DMS153 treated with DMSO at 0.1 percent for 48 hours (cell line): Measurements from ENCODE around the gene PLAAT4.

Experiments used
- DNase-seq: peaks from one replicate; lab custom pipeline; 2025; ENCODE audit not compliant: unreplicated experiment; lab: John Stamatoyannopoulos, UW

PLAAT4 gene, protein sequence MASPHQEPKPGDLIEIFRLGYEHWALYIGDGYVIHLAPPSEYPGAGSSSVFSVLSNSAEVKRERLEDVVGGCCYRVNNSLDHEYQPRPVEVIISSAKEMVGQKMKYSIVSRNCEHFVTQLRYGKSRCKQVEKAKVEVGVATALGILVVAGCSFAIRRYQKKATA

DNA sequence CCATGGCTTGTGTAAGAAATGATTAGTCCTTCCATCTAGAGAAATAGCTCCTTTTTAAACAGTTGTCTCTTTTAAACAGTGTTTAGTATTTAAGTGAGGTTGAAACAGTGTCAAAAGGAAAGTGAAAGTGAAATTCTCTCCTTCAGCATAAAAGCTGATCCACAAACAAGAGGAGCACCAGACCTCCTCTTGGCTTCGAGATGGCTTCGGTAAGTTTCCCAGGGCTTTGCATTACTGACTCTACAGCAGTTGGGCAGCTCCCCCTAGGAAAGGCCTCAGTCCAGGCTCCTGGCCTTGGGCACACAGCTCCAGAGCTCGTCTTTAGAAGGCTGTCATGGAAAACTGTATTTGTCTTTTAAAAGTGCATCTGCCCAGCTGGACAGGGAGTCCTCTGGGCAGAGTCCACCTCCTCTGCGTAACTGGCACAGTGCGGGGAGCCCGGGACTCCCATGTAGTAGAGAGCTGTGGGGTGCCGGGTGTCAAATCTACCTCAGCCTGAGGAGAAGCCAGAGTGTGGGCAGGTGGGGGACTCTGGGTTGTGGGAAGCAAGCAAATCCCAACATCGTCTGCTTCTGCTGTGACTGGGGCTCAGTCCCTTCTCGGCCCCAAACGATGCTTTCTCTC lies at the start of gene PLAAT4:
Gene PLAAT4 (plus strand): TSS at position 140 of the 624 bp plus-strand sequence. CDS start 61 bp downstream, at position 201.
- DNase-seq: peak; percentile 1

DNA sequence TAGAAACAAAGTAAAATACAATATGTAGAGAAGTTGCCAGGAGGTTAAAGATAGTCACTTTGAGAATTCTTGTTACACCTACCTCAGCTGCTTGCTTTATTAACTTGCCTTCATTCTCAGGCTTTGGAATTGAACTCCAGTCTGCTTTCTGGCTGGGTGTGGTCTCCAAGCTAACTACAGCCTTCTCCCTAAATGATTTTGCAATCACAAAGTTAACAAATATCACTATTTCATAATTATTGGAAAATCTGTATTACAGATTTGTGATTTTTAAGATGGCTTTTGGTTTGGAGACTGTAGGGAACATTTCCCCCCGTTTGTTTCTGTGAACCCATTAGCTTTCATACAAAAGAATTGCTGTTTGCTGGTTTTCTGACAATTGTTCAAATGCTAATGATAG lies 47.8 kb upstream of the PLAAT4 start:
- no peak for DNase-seq

DNA sequence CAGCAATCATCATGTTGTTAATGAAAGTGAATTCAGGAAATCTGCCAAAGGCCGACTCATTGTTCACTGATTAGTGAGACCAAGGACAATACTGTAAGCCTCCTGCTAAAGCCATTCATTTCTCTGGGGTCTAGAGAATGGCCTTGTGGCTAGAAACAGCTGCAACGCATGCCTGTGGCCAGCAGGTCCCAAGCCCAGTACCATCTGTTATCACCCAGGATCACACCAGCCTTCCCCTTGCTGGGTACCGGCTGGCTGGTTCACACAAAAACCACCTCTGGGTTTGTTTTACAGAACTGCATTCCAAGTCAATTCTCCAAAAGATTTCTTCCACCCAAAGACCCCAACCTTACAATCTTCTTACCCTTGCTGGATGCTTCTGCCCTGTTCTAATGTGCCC lies 46.7 kb upstream of the PLAAT4 start:
- DNase-seq: no peak

DNA sequence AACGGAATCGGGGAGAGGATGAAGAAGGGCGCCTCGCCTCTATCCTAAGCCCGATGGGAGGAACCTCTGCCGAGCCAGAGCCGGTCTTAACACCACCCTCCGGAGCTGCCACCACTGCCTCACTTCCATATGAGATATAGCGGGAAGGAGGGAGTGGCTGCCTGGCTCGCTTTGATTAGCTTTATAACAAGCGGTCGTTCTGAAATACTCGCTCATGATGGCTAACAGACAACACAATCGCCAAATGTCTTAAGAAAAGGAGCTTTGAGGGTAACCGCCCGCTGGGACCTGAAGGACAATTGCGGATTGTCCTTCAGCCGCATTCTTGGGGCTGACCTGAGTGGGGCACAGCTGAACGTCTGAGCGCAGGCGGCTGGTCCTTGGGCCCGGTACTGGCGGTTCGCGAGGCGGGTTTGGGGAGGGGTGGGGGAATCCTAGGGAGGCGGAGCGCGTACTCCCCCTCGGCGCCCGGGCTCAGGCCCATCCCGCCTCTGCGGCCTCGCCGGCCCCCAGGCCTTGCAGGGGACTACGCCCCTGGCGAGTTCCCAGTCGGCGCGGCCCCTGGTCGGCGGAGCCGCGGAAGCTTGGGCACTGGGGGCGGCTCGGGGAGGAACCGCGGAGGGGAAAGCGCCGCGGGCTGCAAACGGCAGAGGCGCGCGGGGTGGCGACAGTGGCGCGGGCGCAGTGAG lies 45.9 kb upstream of the PLAAT4 start, which contains the start of gene PLAAT5:
Gene PLAAT5 (minus strand): TSS at position 617 of the 689 bp plus-strand sequence. CDS start 133 bp downstream, at position 484.
- DNase-seq: no peak

DNA sequence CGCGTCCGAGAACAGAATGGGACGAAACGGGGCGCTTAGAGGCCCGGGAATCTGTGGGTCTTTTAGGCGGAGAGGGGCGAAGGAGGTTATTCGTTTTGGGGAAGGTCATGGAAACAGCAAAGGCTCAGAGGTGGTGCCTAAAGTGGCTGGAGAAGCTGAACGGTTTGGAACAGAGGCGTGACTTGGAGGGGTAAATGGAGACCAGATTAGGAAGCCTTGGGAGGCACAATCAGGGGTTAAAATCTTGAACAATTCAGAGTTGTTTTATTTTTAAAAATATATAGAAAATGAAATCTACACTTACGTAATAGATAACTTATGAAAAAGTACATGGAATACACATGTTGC lies 45.4 kb upstream of the PLAAT4 start:
- DNase-seq: no peak

DNA sequence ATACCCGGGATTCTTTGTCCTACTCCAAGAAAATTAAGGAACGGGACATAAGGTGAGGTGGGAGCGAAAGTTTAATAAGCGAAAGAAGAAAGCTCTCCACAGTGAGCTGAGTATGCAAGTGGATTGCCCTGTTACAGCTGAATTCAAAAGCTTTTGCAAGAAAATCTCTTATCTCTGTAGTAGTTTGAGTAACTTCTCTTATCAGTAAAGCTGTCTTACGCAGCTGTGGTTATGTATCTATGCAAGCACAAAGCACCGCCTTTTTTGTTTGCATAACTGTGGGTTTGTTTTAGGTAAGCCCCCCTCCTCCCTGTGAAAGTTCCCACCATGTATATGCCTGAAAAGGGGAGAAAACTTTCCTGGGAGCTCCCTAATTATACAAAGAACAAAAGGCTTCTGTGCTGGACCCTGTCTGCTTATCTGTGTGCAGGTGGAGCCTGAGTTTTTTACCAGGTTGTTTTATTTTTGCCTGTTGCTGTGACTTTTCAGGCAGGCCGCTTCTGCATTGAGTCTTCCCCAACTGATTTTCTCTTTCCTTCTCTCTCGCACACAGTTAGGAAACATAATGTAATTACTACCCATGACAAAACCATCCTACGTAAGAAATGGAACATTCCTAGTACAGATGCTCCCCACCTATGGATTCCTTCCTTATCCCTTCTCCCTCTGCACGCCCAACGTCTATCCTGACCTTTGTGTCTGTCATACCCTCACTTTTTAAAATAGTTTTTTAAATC lies 44.8 kb upstream of the PLAAT4 start:
- DNase-seq: no peak

DNA sequence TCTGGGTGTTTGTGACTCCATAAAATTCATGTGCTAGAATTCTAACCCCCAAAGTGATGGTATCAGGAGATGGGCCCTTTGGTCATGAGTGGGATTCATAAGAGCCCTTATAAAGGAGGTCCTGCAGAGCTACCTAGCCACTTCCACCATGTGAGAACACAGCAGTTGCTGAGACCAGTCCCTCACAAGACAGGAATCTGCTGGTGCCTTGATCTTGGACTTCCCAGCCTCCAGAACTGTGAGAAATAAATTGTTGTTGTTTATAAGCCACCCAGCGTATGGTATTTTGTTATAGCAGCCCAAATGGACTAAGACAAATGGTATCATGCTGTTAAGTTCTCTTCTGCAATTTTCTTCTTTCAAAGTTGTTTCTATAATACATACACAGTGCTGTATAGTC lies 44.2 kb upstream of the PLAAT4 start:
- DNase-seq: no peak

DNA sequence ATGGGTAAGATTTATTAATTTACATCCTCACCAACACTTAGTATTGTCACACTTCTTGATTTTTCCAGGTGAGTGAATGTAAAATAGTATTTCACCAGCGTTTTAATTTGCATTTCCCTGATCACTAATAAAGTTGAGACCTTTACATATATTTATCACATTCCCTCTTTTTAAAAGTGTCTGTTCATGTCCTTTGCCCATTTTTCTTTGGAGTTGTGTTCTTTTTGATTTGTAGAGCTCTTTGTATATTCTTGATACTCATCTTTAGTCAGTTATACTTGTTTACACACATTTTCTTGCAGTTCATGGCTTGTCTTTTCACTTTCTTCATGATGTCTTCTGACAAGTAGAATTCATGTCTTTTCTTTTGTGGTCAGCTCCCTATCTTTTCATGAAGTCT lies 43.5 kb upstream of the PLAAT4 start:
- DNase-seq: no peak

DNA sequence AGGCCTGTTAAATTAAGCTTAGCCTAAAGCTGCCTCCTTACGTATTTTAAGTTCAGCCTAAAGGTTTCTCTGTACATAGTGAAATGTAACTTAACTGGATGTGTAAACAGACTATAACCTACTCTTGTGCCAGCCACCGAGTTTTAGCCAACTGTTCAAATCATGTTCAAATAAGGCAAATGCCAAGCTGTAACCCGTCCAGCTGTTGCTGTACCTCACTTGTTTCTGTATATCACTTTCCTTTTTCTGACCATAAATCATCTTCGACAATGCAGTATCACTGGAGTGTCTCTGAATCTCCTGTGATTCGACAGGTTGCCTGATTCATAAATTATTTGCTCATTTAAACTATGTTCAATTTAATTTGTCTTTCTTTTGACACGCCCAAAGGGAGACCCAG lies 41.6 kb upstream of the PLAAT4 start:
- no peak for DNase-seq

DNA sequence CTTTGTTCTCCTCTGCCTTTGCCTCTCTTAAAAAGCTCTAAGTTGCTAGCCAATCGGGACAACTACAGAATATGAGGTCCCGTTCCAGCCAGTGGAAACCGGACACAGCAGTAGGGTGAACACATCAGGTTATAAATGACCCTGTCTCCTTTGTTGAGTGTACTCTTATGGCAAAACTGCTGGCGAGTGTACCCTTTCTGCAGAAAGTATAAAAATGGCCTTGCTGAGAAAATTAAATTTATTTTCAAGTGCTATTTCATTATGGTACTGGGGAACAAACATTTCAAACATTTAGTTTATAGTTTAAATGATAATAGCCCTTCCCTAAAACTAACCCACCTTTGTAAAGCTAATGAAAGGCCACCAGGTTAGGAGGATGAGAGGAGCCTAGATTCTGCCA lies 36.7 kb upstream of the PLAAT4 start:
- DNase-seq: no peak

DNA sequence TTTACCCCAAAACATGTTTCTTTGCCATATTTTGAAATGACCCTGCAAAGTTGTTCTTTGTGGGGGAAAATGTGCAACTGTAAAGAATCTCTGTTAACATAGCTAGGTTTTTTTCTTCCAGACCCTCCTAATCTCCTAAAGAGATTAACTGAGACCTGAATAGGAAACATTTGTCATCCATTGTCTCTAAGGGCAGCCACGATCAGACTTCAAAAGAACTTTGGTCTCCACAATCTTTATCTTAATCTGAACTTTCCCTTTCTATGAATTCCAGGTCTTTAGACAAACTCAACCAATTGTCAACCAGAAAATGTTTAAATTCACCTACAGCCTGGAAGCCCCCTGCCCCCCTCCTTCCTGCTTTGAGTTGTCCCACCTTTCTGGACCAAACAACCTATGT lies 35.4 kb upstream of the PLAAT4 start:
- DNase-seq: no peak

DNA sequence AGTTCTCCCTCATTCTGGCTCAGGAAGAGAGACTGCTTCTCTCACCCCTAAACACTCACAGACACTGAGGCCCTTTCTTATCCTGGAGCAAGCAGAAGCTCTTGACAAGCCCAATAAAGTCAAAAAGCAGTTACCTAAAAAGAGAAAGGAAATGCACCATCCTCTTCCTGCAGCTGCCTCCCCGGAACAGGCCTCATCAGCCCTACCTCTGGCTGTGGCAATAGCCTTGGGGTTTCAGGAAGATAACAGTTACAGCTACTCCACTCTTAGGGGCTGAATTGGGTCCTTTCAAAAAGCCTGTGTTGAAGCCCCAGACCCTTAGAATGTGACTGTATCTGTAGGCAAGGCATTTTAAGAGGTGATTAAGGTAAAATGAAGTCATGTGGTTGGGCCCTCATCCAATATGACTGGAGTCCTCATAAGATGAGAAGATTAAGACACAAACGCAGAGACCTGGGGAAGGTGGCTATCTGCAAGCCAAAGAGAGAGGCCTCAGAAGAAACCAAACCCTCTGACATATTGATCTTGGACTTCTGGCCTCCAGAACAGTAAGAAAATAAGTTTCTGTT lies 34.3 kb upstream of the PLAAT4 start:
- no peak for DNase-seq

DNA sequence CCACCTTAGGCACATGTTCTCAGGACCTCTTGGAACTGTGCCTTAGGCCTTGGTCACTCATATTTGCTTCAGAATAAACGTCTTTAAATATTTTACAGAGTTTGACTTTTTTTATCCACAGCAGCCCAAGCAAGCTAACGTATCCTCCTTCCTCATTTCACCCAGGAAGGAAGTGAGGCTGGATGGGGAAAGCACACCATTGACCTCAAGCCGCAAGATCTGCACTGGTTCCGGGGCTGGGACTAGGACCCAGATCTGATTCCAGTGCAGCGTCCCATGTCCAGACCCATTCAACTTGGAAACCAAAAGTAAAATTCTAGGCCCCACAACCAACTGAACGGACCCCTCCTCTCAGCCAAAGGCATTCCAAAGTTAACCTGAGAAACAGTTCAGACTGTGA lies 33.1 kb upstream of the PLAAT4 start:
- DNase-seq: no peak

DNA sequence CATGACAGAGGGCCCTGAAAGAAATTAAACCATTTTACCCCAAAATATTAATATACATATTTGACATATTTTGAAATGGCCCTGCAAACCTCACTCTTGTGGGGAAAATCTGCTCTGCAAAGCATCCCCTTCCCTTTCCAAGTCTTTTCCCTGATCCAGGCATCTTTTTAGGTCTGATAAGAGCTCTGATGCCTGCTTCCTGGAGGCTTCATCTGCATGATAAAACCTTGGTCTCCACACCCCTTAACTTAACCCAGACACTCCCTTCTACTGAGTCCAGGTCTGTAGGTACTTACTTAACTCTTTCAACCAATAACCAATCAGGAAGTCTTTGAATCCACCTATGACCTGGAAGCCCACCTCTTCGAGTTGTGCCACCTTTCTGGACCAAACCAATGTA lies 32.6 kb upstream of the PLAAT4 start:
- no peak for DNase-seq

DNA sequence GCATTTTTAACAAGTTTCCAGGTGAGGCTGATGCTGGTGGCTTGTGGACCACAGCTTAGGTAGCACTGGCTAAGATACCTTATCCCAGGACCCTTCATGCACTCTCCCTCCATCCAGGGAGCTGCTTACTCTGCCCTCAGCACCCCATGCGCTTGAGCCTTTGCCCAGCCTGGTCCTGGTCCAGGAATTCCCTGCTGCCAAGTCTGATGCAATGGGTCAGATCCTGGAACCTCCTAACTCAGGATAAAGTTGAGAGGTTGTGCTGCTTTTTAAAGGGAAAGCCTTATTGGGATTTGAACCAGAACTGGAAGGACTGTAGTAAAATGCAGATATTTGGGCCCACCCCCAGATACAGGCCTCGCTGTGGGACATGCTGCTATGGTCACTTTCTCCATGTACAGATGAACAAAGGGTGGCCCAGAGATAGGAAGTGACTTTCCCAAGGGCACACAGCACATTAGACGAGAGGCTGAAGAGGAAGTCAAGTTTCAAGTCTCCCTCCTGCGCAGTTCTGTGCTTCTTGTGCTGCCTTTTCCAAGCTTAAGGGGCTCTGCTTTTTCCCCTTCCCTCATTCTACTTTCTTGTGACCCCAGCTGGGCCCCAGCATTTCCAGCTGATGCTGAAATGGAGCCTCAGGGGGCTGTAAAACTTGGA lies 31.5 kb upstream of the PLAAT4 start:
- no peak for DNase-seq

DNA sequence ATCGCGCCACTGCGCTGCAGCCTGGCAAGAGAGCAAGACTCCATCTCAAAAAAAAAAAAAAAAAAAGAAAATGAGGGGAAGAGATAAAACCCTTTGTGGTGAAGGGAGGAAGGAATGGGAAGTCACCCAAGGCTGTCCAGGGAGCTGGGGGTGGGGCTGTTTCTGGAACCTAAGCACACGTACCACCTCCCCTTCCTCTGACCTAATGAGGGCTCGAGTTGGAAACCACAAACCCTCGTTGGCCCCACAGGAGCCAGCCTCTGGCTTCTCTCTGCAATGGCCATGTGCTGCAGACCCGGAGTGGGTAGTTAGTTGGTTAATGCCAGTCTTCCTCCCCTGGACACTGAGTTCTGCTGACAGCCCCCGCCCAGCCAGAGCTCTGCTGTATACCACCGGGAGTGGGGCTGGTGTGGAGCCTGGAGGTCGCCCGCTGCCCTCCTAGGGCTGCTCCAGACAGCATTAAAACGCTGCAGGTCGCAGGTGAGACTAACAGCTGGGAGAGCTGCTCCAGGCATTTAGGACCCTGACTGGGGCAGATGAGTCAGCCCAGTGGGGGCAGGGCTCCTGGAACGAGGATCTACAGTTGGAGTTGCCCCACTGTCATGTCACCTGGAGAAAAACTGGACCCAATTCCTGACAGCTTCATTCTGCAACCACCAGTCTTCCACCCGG lies 30.6 kb upstream of the PLAAT4 start, which contains the start of gene LGALS12:
Gene LGALS12 (plus strand): TSS at position 228 of the 672 bp plus-strand sequence. CDS start 375 bp downstream, at position 603.
- DNase-seq: no peak

DNA sequence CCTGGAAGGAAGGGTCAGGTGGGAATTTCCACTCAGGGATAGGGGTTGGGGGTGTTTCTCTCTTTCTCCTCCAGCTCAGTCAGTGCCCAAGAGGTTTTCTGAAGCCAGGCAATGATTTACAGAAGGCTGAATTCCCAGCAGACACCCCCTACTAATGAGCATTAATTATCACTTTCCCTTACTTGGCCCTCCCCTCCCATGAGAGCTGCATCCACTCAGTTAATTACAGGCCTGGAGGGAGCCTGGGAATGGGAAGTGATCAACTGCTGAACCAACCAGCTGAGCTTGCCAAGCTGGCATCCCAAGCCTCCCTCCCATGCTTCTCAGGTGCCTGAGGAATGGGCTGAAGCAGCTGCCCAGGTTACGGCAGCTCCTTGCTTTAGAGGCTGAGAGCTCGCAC lies 29.7 kb upstream of the PLAAT4 start:
- no peak for DNase-seq

DNA sequence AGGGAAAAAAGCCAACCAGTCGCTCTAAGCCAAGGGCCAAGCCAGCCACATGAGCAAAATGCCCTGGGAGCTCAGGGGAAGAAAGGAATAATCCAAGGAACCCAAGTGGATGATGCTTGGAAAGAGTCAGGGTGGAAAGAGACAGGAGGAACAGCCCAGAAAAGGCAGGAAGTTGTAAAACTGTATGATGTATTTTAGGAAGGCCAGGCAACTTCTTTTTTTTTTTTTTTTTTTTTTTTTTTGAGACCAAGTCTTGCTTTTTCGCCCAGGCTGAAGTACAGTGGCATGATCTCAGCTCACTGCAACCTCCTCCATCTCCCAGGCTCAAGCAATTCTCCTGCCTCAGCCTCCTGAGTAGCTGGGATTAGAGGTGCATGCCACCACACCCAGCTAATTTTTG lies 29.1 kb upstream of the PLAAT4 start:
- DNase-seq: no peak

DNA sequence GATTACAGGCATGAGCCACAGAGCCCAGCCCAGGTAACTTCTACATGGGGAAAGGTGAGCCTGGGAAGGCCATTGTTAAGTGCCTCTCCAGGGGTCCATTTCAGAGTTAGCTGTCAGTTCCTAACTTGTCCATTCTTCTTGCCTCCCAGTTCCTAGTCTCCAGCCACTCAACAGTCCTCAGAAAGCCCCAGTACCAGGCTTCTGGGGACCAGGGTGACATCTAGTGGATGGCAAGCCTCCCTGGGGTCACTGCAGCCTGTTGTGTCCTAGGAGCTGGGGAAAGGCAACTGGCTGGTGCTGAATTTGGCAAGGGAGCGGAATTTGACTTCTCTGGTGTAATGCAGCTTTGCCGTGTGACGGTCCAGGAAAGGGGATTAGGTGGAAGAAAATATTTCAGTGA lies 28.6 kb upstream of the PLAAT4 start:
- DNase-seq: no peak

DNA sequence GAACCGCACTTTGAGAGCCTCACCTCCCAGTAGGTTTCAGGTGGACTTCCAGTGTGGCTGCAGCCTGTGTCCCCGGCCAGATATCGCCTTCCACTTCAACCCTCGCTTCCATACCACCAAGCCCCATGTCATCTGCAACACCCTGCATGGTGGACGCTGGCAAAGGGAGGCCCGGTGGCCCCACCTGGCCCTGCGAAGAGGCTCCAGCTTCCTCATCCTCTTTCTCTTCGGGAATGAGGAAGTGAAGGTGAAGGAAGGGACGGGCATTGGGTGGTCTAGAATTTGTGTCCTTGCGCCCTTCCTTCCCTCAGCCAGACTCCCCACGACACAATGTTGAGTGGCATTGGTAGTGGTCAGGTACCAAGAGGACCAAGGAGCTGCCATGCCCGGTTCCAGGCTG lies 27.9 kb upstream of the PLAAT4 start:
- no peak for DNase-seq
